Large intestine (tissue), 3 donors: Measurements from ENCODE around the gene IGFN1. TPM values are rescaled to one million over a fixed set of nuclear protein-coding genes. Genes with fewer than 3 reads are reported as not detected.

Source experiments
- DNase-seq, 2 donors: peaks; one replicate each; pipeline versions ENCODE4 v3.0.0 to v3.0.0-alpha.2; 2013
- H3K27ac ChIP-seq: one replicate; pipeline ENCODE4 v1.5.1; 2013; ENCODE audit warnings: low read length
- H3K27me3 ChIP-seq: 2 replicates; pipeline ENCODE4 v1.6.1; 2013; ENCODE audit warnings: low read length; ENCODE audit not compliant: control insufficient read depth, insufficient read depth
- H3K36me3 ChIP-seq: 2 replicates; pipeline ENCODE4 v1.6.1; 2013; ENCODE audit warnings: low read length; ENCODE audit not compliant: control insufficient read depth, insufficient read depth
- H3K4me1 ChIP-seq: one replicate; pipeline ENCODE4 v1.6.1; 2013; ENCODE audit warnings: low read length; ENCODE audit not compliant: control insufficient read depth, insufficient read depth
- H3K4me3 ChIP-seq: one replicate; pipeline ENCODE4 v1.5.1; 2013; ENCODE audit warnings: low read length
- H3K9me3 ChIP-seq: one replicate; pipeline ENCODE4 v1.6.1; 2013; ENCODE audit warnings: mild to moderate bottlenecking, low read depth, low read length, moderate library complexity; ENCODE audit not compliant: control insufficient read depth
- WGBS: methylation state at CpG from one replicate; pipeline ENCODE4 v1.1.5; 2013; ENCODE audit warnings: low lambda C conversion rate; ENCODE audit not compliant: insufficient coverage; 5-methylcytosine and 5-hydroxymethylcytosine counted together
- polyA plus RNA-seq: library from polyadenylated mRNA; unstranded; fragments of 120-200 nt; gene quantifications from one replicate; pipeline ENCODE4 v1.2.1, GENCODE V29; 2013

The IGFN1 gene
- polyA plus RNA-seq, 1 donor = 0.42 TPM

DNA sequence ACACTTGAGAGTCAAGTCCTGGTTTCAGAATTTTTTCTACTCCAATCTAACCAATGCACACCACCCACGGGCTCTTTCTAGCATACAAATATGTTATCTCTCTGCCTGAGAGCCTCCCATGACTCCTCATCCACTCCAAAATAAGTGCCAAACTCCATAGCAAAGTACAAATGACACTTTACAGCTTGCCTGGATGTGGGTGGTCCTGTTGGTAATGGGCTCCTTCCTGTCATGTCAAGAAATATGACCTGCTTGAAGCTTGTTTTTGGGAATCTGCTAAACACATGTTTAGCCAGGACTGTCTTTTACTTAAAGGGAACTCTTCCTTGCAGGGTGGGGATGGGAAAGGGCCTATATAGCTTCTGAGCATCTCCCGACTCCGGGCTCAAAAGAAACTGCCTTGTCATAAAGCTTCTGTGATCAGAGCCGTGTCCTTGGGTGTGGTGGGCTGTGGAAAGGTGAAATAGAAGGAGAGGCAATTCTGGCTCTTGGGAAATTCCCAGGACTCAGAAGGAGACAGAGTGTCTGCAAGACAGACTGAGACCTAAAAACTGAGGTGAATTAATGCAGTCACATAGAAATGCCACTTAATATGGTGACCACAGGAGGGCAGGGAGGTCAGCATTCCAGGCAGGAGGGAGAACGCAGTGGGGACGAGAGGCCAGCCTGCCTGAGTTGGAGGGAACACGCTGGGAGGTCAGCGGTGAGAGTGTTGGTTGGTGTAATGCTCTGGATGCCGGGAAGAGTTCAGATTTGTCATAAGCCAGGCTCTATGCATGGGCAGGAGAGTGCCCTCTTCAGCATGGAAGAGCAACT lies 6.1 kb upstream of the IGFN1 start:
- peak in 1 of 2 donors; percentile 49 for DNase-seq
- H3K27me3 ChIP-seq = peaks cover 9% of the 10 kb centered on the region
- no peaks in the 10 kb centered on the region for H3K9me3 ChIP-seq
- WGBS = no CpG with 5 or more reads among the region's 9 CpGs
- H3K4me3 ChIP-seq = no peak overlapping the region
- no peaks in the 10 kb centered on the region for H3K36me3 ChIP-seq
- no peaks in the 10 kb centered on the region for H3K4me1 ChIP-seq
- no peak overlapping the region for H3K27ac ChIP-seq

DNA sequence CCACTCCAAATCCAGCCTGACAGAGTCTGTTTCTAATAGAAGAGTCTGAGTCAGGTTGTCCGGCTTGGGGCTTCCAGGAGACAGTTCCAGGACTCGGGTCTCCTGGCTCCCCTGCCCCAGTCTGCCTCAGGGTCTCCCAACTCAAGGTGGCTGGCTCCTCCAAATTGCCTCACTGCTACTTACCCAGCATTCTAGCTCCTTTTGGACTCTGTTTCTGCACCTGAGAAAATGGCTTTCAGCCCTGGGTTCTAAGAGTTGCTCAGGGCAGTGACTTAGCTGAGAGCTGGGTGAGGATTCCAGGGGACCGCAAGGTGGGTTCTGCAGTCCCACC lies 5.5 kb upstream of the IGFN1 start:
- Histone ChIP-seq H3K36me3 (no peaks in the 10 kb centered on the region), H3K4me3 (no peak overlapping the region), H3K4me1 (no peaks in the 10 kb centered on the region), H3K27me3 (peaks cover 9% of the 10 kb centered on the region), H3K27ac (no peak overlapping the region), H3K9me3 (no peaks in the 10 kb centered on the region)
- WGBS = no CpG with 5 or more reads among the region's 3 CpGs
- DNase-seq = no peak

GRCh38 chr1:201185527-201186128 lies 5.0 kb upstream of the IGFN1 start:
- no peak overlapping the region for H3K4me3 ChIP-seq
- H3K27ac ChIP-seq = no peak overlapping the region
- H3K36me3 ChIP-seq = no peaks in the 10 kb centered on the region
- no peaks in the 10 kb centered on the region for H3K9me3 ChIP-seq
- no peaks in the 10 kb centered on the region for H3K4me1 ChIP-seq
- DNase-seq = no peak
- peaks cover 13% of the 10 kb centered on the region for H3K27me3 ChIP-seq
- WGBS = no CpG with 5 or more reads among the region's 5 CpGs

DNA sequence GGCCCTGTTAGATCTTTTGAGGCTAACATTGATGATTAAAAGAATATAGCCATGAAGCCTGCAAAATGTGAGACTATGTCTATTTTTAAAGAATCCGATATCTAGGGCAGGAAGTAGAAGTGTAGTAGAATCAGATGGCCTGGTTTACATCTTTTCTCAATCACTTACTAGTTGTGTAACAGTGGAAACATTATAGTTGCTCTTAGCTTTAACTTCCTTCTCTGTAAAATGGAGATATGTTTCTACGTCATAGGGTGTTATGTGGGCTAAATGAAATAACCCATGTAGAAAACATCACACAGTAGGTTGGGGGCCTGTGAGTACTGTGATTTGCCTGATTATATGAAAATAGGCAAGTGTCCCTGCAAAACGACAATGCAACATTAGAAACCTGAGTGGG lies 4.4 kb upstream of the IGFN1 start:
- no CpG with 5 or more reads among the region's 3 CpGs for WGBS

DNA sequence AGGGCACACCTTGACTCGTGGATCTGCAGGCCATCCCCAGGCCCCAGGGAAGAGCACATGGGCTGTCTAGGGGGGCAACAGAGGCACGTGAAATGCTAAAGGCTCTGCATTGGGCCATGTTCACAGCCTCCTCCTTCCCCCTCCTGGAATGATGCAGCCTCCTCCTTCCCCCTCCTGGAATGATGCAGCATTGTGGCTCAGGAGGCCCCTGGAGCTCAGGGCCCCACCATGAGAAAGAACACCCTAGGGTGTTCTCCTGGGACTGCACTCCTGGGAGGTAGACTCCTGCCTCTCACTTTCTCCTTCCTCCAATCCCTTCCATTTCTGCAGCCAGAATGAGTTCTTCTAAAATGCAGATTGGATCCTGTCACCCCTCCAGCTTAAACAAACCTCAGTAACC lies 1.5 kb upstream of the IGFN1 start:
- Histone ChIP-seq H3K4me1 (no peaks in the 10 kb centered on the region), H3K27ac (no peak overlapping the region), H3K9me3 (no peaks in the 10 kb centered on the region), H3K27me3 (peaks cover 24% of the 10 kb centered on the region), H3K4me3 (no peak overlapping the region), H3K36me3 (no peaks in the 10 kb centered on the region)
- WGBS = no CpG with 5 or more reads among the region's 2 CpGs
- no peak for DNase-seq

More for the DNA sequence above, 4.4 kb upstream of the IGFN1 start:
- Histone ChIP-seq H3K27ac (no peak overlapping the region), H3K4me3 (no peak overlapping the region), H3K27me3 (peaks cover 19% of the 10 kb centered on the region), H3K4me1 (no peaks in the 10 kb centered on the region), H3K36me3 (no peaks in the 10 kb centered on the region), H3K9me3 (no peaks in the 10 kb centered on the region)
- no peak for DNase-seq

- DNase-seq = no peak
- Histone ChIP-seq H3K27me3 (peaks cover 25% of the 10 kb centered on the region), H3K36me3 (no peaks in the 10 kb centered on the region), H3K4me1 (no peaks in the 10 kb centered on the region), H3K4me3 (no peak overlapping the region), H3K9me3 (no peaks in the 10 kb centered on the region), H3K27ac (no peak overlapping the region)
- 100% methylated on average over 1 of the region's 6 CpGs for WGBS
Observed at GRCh38 chr1:201190005-201190404, 619 bp upstream of the IGFN1 start.

DNA sequence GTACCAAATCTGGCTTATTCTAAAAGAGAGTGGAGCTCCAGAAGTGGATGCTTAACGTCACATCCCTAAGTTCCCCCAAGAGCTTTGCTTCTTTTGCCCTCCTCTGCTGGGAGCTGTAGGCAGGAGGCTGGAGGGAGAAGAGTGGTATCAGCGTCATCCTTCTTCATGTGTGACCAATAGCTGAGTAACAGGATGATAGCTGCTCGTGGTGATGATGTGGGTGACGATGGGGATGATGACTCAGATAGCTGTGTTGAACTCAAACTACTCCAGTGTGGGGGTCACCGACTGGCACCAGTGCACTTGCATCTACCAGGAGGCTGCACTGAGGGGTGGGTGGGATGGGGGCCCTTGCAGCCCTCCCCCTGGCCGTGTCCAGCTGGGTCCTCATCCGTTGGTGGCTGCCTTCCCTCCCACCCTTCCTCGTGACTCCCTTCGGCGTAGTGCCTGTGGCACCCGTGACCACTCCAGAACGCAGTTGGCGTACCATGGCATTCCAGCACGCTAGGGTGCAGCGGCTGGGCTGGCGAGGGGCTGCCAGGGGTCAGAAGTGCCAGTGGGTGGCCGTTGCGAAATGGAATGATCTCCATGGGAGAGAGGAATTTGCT lies 1.1 kb downstream of the IGFN1 start:
- Histone ChIP-seq H3K27me3 (peaks cover 25% of the 10 kb centered on the region), H3K4me1 (no peaks in the 10 kb centered on the region), H3K4me3 (no peak overlapping the region), H3K9me3 (no peaks in the 10 kb centered on the region), H3K36me3 (no peaks in the 10 kb centered on the region), H3K27ac (no peak overlapping the region)
- DNase-seq = no peak
- no CpG with 5 or more reads among the region's 18 CpGs for WGBS

DNA sequence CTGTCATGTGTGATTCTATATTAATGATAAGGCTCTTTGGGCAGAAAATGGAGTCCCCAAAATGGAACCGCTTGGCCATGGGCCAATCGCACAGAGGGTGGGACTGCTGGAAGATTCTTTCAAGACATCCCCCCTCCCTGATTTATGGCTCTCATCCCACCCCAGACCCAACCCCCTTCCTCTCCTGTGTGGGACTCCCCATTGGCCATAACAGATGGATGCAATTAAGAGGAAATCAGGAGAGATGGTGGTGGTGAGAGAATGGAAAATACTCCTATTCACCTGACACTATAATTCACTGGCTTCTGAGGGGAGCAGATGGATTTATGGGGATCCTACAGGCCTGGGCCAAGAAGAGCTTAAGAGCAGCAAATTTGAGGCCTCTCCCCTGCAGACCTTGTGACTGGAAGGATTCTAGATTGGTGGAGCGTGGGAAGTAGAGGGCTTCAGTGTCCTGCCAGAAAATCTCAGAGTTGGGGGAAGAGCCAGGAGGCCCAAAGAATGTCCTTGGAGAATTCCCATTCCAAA lies 1.7 kb downstream of the IGFN1 start:
- no peaks in the 10 kb centered on the region for H3K4me1 ChIP-seq
- H3K27me3 ChIP-seq = peaks cover 21% of the 10 kb centered on the region
- H3K4me3 ChIP-seq = no peak overlapping the region
- 100% methylated on average over 1 of the region's 3 CpGs for WGBS
- no peak for DNase-seq
- no peaks in the 10 kb centered on the region for H3K36me3 ChIP-seq
- no peaks in the 10 kb centered on the region for H3K9me3 ChIP-seq
- H3K27ac ChIP-seq = no peak overlapping the region

GRCh38 chr1:201194046-201194445 lies 3.4 kb downstream of the IGFN1 start:
- WGBS = no CpG with 5 or more reads among the region's 6 CpGs
- H3K27ac ChIP-seq = no peak overlapping the region

DNA sequence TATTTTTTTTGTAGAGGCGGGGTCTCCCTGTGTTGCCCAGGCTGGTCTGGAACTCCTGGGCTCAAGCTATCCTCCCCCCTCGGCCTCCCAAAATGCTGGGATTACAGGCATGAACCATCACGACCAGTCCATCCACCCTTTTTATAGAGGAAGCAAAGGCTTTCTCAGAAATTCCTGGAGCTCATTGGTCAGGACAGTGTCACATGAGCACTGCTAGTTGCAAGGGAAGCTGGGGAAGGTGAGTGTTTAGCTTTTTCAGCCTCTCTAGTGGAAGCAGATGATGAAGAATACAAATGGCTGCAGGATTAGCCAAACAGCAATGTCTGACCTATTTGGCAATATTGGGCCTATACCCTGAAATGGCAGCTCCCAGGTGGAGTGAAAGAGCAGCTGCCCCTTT lies 8.0 kb downstream of the IGFN1 start:
- H3K27me3 ChIP-seq = peaks cover 9% of the 10 kb centered on the region
- no peaks in the 10 kb centered on the region for H3K36me3 ChIP-seq
- H3K4me1 ChIP-seq = no peaks in the 10 kb centered on the region
- H3K27ac ChIP-seq = no peak overlapping the region
- no peak overlapping the region for H3K4me3 ChIP-seq
- H3K9me3 ChIP-seq = no peaks in the 10 kb centered on the region
- no CpG with 5 or more reads among the region's 3 CpGs for WGBS
- no peak for DNase-seq

More at GRCh38 chr1:201194046-201194445, 3.4 kb downstream of the IGFN1 start:
- Histone ChIP-seq H3K27me3 (peaks cover 18% of the 10 kb centered on the region), H3K4me1 (no peaks in the 10 kb centered on the region), H3K4me3 (no peak overlapping the region), H3K9me3 (no peaks in the 10 kb centered on the region), H3K36me3 (no peaks in the 10 kb centered on the region)
- DNase-seq = no peak
